Kasumi-1 (cell line): Measurements from ENCODE around the gene UCHL5.

Experiments
- DNase-seq, 2 experiments: peaks; one replicate each; lab custom pipeline; 2025; lab: John Stamatoyannopoulos, UW

The UCHL5 gene, protein sequence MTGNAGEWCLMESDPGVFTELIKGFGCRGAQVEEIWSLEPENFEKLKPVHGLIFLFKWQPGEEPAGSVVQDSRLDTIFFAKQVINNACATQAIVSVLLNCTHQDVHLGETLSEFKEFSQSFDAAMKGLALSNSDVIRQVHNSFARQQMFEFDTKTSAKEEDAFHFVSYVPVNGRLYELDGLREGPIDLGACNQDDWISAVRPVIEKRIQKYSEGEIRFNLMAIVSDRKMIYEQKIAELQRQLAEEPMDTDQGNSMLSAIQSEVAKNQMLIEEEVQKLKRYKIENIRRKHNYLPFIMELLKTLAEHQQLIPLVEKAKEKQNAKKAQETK

DNA sequence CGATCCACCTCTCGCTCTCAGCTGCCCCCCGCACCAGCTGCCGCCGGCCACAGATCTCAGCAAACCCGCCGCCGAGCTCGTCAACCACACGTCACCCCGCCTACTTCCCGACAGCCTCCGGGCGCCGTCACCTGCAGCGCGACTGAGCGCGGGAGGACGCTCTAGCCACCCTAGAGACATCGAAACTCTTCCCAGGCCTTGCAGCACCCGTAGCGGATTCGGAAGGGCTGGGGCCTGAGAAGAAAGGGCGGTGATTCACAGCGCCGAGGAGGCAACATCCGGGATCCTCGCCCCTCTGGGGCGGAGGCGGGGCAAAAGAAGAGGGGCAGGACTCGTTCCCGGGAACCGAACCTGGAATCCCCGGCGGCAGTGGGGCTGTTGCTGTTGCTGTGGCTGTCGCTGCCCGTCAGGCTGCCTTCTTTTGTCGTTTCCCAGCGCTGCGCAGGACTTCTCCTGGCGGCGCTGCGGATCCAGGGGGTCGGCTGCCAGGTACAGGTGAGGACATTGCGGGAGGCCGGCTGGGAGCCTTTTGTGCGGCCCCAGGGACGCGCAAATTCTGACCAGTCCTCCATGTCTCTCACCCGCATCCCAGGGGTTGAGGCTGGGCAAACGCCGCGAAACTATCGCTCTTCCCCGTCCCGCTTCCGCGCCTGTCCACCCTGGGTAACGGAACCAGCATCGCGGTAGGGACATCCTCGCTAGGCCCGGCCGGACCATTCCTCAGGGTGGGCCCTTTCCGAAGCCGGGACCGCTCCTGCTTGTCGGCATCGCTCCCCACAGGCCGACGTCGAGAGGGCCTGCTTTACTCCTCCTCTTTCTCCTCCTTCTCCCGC is at the start of gene UCHL5, which contains the start of gene RO60:
Gene UCHL5, minus strand, starts transcription at position 79 of the 833 bp plus-strand sequence. CDS start 100 bp downstream, outside the sequence.
Gene RO60, plus strand, starts transcription at position 331 of the 833 bp plus-strand sequence. CDS start 9,443 bp downstream, outside the sequence.
- DNase-seq, result peak; percentile 99

DNA sequence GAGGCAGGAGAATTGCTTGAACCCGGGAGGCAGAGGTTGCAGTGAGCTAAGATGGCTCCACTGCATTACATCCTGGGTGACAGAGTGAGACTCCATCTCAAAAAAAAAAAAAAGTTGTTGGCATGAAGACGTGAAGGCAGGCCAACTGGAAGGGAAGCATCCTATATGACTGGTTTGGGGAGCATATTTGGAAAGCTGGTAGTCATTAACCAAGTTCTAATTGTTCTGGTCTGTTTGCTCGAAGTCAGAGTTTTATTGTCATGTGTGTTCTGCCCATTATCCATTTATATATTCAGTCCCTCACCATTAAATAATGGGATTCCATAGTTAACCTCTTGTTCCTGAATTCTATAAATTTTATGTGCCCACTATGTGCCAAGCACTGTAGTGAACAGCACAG is 49.3 kb upstream of the UCHL5 start:
- no peak for DNase-seq

DNA sequence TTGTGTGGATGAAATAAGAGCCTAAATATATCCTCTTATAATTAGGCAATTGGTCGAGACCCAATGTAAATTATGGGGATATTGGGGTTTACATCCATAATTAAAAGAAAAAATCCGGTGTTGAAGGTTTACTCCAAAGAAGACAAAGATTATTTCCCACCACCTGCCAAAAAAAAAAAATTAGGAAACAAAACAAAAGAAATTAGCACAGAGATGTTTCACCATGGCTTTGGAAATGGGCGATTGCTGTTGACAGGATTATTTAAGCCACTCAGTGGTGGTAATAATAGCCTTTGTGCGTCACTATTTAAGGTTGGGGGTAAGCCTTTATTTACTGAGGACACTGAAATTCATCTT is 46.6 kb upstream of the UCHL5 start:
- no peak for DNase-seq

DNA sequence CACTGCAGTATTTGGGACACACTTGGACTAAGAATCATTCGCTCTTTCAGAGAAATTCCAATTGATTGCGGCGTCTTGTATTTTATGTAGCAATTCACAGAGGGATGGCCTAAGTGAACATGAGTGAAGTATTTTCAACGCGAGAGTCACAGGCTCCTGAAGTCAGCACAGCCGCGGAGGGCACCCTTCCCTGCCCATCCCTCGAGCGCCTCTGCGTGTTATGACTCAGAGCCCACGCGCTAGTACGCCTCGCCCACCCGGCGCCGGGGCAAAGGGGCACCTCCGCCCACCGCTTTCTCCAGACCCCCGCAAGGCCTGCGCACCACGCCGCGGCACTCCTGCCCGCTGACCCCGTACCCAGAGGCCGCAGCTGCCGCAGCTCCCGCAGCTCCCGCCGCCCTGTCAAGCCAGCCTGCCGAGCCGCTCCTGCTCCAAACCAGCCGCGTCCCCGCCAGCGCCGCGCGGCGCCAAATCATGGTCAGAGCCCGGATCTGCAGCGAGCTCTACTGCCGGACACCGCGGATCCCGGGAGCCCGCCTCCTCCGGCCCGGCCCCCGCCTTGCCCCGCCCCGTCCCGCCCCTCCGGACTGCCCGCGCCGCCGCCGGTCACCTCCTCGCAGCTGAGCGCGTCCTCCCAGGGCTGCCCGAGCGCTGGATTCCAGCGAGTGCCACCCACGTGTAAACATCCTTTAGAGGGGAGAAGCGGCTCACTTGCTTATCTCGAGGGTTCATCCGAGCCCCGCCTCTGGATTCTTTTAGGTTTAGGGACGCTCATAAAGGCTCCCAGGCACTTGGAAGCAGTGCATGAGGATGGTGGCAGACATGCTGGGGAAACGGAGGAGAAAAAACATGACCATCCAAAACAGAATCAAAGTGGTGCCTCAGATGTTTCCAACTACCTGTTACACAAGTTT is 46.0 kb upstream of the UCHL5 start, which contains the start of gene GLRX2:
Gene GLRX2, minus strand, starts transcription at position 508 of the 914 bp plus-strand sequence. Its CDS starts 32 bp downstream, at position 476.
- peak; percentile 79 to 80 for DNase-seq

DNA sequence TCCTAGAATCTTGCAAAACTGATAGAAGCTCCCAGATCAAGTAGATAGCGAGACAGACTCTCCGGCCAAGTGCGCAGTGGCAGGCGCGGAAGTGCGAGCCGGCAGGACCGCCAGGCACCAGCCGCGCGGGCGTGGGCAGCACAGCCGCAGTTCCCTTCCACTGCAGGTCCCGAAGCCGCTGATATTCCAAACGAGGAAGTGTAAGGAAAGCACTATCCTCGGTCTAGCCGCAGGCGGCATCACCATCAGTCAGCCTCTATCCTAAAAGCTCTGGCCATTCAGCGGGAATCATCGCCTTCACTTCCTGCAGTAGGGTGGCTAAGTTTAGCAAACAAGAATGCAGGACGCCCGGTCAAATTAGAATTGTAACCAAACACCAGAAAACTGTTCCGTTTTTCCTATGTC is 45.3 kb upstream of the UCHL5 start:
- DNase-seq, result peak; percentile 42 to 53

DNA sequence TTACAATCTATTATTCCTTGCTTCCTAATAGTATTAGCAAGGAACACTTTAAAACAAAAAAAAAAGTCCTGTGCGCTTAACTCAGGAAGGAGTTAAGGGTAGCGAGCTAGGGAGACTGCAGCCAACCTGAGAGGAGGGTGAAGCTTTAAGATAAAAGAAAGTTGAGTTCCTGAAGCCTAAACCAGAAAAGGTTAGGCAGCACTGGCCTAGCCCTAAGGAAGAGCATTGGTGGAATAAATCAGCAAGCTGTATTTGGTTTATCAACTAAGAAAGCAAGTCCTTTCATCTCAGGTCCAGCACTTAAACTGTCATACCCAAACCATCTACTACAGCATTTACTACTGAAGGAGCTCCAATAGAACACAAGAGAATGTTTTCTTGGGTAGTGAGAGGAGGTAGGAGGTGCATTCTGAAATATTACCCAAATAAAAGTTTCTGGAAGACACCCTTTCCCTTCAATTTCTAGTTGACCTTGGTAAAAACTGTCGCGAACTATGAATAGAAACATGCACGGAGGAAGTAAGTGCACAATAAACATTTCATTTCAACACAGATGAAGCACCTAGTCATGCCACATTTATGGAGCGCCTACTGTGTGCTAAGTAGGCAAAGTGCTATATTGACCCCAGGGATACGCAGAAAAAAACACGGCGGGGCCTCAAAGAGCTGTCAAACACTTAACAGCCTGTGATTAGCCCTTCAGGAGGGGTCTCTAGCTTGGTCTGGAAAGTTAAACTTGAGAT is 44.8 kb upstream of the UCHL5 start:
- DNase-seq, result peak in 1 of 2 experiments; percentile 16

DNA sequence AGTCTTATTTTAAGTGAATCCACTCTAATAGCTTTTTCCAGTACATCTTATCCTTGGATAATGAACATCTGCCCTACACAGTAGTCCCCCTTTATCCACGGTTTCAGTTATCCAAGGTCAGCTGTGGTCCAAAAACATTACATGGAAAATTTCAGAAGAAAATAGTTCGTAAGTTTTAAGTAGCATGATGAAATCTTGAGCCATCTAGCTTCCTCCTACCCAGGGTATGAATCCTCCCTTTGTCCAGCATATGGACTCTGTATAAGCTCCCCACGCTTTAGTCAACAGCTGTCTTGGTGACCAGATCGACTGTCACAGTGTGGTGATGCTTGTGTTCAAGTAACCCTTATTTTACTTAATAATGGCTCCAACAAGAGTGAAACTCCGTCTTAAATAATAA is 43.5 kb upstream of the UCHL5 start:
- DNase-seq, result no peak

DNA sequence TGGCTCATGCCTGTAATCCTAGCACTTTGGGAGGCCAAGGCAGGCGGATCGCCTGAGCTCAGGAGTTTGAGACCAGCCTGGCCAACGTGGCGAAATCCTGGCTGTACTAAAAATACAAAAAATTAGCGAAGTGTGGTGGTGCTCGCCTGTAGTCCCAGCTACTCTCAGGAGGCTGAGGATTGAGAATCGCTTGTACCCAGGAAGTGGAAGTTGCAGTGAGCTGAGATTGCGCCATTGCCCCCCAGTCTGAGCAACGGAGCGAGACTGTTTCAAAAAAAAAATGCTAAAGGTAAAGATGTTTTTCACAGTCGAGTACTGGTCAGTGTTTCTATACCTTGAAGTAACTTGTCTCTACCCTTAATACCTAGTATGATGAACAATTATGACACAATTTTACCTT is 35.0 kb upstream of the UCHL5 start:
- no peak for DNase-seq

DNA sequence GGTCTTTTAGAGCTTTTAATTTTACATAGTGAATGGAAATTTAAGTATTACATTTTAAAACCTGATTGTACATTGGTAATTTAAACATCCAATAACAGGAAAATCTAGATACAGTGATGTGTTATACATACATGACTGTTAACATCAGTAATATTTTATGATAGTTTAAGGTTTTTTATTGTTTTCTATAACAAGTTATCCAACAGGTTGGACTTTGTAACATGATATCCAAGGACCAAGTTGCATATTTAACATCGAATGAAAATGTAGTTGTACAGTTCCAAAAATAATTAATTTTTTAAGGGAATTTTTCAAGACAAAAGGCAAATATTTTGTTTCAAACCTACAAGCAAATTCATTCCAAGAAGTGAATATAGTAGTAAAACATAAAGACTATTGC is 31.7 kb upstream of the UCHL5 start:
- DNase-seq, result no peak

DNA sequence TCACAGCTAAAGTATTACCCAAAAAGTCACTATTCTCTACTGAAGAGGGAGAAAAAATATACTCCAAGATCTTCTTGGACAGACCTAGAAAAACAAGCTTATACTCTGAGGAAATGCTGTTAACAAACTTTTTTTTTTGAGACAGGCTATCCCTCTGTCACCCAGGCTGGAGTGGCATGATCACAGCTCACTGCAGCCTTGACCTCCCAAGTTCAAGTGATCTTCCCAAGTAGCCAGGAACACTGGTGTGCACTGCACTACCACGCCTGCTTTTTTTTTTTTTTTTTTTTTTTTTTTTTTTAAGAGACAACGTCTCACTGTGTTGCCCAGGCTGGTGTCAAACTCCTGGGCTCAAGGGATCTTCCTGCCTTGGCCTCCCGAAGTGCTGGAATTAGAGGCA is 28.7 kb upstream of the UCHL5 start:
- no peak for DNase-seq

DNA sequence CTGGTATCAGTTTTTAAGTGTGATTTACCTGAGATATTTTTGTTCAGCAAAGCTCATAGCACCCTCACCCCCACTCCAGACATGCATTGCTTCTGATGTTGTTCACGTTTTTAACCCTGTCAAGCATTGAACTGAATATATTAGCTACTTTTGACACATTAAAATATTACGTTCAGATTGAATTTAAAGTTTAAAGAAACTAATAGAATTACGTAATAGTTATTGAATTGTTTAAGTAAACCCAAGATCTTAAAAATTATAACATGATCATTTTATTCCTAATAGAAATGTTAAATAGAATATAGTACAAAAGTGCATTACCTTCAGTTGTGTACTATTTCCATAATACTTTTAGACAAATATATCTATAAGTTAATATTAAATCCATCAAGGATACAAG is 27.2 kb upstream of the UCHL5 start:
- DNase-seq, result no peak

DNA sequence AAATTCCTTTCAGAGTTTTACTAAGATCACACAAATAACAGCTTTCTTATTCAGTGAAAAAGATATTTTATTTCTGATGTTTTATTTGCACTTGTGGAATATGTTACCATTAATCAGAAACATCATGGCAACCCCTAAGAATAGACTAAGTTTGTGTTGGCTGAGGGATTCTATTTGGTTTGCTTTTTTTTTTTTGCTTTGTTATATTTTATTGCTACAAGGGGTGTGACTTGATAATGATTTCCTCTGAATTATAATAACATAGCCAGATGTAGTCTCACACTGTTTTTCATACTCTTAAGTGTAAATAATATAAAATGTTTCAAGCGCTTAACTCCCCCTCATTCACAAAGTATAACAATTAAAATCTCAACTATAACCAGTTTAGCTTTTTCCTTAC is 26.1 kb upstream of the UCHL5 start:
- no peak for DNase-seq

DNA sequence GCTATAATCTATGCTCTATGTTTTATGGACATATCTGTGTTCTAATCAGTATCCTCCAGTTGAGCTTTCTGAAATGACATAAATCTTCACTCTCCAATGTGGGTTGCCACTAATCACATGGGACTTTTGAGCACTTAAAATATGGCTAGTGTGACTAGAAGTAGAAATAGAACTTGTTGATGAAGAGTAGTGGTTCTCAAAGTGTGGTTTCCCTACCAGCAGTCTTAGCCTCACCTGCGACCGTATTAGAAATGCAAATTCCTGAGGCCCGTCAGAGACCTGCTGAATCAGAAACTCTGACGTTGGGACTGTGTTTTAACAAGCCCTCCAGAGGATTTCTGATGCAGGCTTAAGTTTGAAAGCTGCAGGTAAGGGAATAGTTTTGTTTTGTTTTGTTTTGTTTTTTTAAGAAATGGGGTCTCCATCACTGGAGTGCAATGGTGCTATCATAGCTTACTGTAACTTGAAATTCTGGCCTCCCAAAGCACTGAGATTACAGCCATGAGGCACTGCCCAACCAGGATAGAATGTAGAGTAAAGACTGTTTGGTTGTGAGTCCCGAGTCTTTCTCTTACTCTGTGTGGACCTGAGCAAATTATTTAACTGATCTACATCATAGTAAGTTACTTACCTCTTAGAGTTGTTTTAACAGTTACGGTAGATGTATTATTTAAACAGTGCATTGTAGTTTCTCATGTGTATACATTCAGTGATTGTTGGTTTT is 24.4 kb upstream of the UCHL5 start:
- no peak for DNase-seq

DNA sequence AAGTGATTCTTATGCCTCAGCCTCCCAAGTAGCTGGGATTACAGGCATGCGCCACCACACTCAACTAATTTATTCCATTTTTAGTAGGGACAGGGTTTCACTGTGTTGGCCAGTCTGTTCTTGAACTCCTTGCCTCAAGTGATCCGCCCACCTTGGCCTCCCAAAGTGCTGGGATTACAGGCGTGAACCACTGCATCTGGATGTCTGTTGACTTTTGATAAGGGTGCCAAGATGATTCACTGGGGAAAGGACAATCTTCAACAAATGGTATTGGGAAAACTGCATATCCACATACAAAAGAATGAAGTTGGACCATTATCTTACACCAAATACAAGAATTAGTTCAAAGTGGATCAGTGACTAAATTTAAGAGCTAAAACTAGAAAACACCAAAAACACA is 20.0 kb upstream of the UCHL5 start:
- no peak for DNase-seq

DNA sequence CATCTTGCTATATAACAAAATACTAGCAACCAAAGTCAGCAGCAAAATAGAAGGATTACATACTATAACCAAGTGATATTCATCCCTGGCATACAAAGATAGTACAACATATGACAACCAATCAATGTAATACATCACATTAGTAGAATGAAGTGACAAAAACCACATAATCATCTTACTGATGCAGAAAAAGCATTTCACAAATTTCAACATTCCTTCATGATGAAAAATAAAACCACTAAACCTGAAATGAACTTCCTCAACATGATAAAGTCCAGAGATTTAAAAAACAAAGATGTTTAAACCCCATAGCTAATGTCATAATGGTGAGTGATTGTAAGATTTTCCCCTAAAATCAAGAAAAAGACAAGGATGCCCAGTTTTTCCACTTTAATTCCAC is 18.8 kb upstream of the UCHL5 start:
- no peak for DNase-seq

DNA sequence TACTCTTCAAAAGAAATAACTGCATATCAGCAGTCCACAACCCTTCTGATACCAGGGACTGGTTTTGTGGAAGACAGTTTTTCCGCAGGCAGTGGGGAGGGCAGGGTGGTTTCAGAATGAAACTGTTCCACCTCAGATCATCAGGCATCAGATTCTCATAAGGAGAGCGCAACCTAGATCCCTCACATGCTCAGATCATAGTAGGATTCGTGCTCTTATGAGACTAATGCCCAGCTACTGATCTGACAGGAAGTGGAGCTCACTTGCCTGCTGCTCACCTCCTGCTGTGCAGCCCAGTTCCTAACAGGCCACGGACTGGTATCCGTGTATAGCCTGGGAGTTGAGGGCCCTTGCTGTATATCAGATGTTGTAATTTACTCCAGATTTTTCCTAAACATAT is 11.8 kb upstream of the UCHL5 start:
- DNase-seq, result peak; percentile 20 to 44

DNA sequence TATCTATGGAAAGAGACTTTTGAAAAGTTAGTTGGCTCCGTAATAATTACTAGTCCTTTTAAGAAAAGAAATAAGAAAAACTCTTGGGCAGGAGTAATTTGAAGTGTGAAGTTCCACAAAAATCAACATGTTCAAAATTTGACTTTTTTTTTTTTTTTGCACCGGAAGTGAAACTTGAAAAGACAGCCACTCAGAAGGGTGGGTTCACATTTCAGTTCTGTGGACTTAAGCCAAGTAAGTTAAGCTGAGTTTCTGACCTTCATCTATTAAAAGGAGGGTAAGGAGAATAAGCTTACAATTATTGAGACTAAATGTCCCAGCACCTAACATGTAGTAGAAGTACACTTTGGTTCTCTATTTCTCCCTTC is 11.2 kb upstream of the UCHL5 start:
- DNase-seq, result peak in 1 of 2 experiments; percentile 35

DNA sequence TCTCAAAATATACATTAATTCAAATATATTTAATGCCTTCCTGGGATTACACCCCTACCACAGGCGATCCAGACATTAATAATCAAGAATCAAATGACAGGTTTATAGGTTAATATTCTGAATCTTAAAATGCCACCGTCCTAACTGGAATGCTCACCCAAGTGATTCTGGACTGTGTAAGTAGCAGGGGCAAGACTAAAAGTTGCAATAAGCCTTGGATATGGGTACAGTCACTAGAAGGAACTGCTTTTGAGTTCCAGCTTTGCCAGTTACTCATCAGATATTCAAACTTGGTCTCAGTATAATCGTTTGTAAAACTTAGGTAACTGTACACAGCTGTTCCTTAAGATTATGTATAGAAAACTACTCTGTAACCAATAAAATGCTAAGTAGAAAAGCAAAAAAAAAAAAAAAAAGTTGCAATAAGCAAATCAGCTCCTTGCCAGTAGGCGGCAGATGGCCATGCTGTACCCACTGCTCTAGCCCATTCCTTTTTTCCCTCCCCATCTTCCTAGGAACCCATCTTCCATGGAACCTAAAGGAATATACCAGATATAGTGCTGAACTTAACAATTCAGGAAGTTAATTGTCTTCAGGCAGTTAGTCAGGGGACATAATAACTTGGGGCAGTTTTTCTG is 10.7 kb upstream of the UCHL5 start:
- DNase-seq, result peak; percentile 36 to 39

DNA sequence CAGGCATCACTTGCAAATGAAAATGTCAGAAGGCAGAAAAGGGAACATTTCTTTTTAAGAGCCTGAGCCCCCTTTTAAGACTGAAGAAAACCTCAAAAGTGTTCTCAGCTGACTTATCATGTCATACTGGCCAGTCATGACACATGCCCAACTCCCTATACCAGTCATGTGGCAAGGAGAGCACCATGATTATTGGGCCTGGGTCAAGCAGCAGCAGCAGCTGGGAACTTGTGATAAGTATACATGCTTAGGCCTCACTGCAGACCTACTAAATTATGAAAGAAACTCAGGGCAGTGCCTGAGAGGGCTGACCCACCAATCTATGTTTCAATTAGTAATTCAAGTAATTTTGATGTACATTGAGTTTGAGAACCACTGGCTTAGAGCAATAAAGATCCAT is 8.9 kb upstream of the UCHL5 start:
- DNase-seq, result no peak

DNA sequence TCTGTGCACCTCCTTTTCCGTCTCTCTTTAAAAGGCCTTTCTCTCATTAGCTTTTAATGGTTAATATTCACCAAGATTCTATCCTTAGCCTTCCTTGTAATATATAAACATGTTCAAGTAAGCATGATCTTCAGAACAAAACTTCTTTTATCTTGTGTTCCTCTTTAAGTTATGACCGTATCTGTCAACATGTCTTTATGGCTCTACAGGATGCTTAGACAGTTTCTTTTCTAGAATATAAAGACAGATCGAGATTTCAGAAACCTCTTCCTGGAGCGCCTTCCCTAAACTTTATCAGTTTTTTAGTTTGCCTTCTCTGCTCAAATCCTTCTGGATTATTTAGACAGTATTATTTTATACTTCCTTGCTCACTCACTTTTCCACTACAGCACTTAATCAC is 7.4 kb upstream of the UCHL5 start:
- DNase-seq, result no peak
